H1 (cell line): ENCODE data around the gene NBEA. TPM values are rescaled to one million over a fixed set of nuclear protein-coding genes. Genes with fewer than 3 reads are reported as not detected.

Experiments
- NANOG ChIP-seq: IDR thresholded peaks from 2 replicates; pipeline ENCODE4 v1.6.1; 2011; ENCODE audit warnings: low read length, low read depth, mild to moderate bottlenecking, inconsistent platforms; ENCODE audit not compliant: insufficient read depth, poor library complexity, severe bottlenecking
- SIX5 ChIP-seq: IDR thresholded peaks from 2 replicates; pipeline ENCODE4 v1.6.1; 2011; ENCODE audit warnings: mild to moderate bottlenecking, low read depth, low read length
- polyA plus RNA-seq, 7 experiments: library from polyadenylated mRNA; depleted of rRNA in 3 of 7; stranded (reverse) in 5 of 7; unstranded in 2 of 7; fragments of >200 nt in 5 of 7; fragments of 200-250 nt in 2 of 7; gene quantifications; 1 replicate in 5 of 7; 2 replicates in 1 of 7; 4 replicates in 1 of 7; pipeline versions ENCODE4 v1.2.1 to v1.2.3, GENCODE V29; 2011 to 2013; ENCODE audit warnings: missing spikeins in 2 of 7, mixed read lengths in 2 of 7
- total RNA-seq: library from RNA; stranded (reverse); fragmentation: NEBNext Ultra II Directional; extraction: Animal tissue kit (Norgen Biotek cat#: 25700); gene quantifications from 2 replicates; pipeline ENCODE4 v1.2.1, GENCODE V29; 2021

The NBEA gene
- total and polyA plus RNA-seq, 2 of the 8 experiments (the other 6 are each of a cell fraction or from before 2014, with no cell fraction given), result 14.2 to 21.5 TPM

- TF ChIP-seq NANOG (no peak), SIX5 (no peak)
- TF ChIP-seq, all 59 proteins: peak for 0
Measured at GRCh38 chr13:35711909-35712308, 769.8 kb downstream of the NBEA start (continued).
